ENCODE measurements around the gene UCP2.

UCP2 gene

GRCh38 chr11:74001822-74002286 lies 19.2 kb upstream of the UCP2 start:
- no peak overlapping the region for H3K4me3 ChIP-seq (ENCODE audit: low read length)
- no CpG with 5 or more reads among the region's 7 CpGs for WGBS (ENCODE audit: insufficient coverage, insufficient read length)

GRCh38 chr11:74000307-74001133 lies 17.9 kb upstream of the UCP2 start:
- H3K9me3 ChIP-seq (ENCODE audit: control insufficient read depth, insufficient read depth, low read length), result no peaks in the 10 kb centered on the region
- H3K27me3 ChIP-seq (ENCODE audit: control insufficient read depth, insufficient read depth, low read length), result no peaks in the 10 kb centered on the region
- no CpG with 5 or more reads among the region's 14 CpGs for WGBS (ENCODE audit: insufficient coverage, insufficient read length)
- H3K4me3 ChIP-seq (ENCODE audit: low read length), result no peak overlapping the region
- H3K36me3 ChIP-seq (ENCODE audit: control insufficient read depth, insufficient read depth, low read length), result no peaks in the 10 kb centered on the region
- no peak for DNase-seq (ENCODE audit: low read depth, low spot score)
- no peaks in the 10 kb centered on the region for H3K4me1 ChIP-seq (ENCODE audit: control insufficient read depth, insufficient read depth, low read length)
- H3K27ac ChIP-seq (ENCODE audit: low read length), result no peak overlapping the region

More at GRCh38 chr11:74001822-74002286, 19.2 kb upstream of the UCP2 start:
- no peaks in the 10 kb centered on the region for H3K9me3 ChIP-seq (ENCODE audit: control insufficient read depth, insufficient read depth, low read length)
- no peaks in the 10 kb centered on the region for H3K27me3 ChIP-seq (ENCODE audit: control insufficient read depth, insufficient read depth, low read length)
- no peak overlapping the region for H3K27ac ChIP-seq (ENCODE audit: low read length)
- H3K4me1 ChIP-seq (ENCODE audit: control insufficient read depth, insufficient read depth, low read length), result no peaks in the 10 kb centered on the region
- no peaks in the 10 kb centered on the region for H3K36me3 ChIP-seq (ENCODE audit: control insufficient read depth, insufficient read depth, low read length)
- no peak for DNase-seq (ENCODE audit: low read depth, low spot score)

GRCh38 chr11:73999581-74000306 lies 17.1 kb upstream of the UCP2 start:
- DNase-seq (ENCODE audit: low read depth, low spot score), result no peak
- Histone ChIP-seq H3K36me3 (ENCODE audit: control insufficient read depth, insufficient read depth, low read length) (no peaks in the 10 kb centered on the region), H3K4me3 (ENCODE audit: low read length) (no peak overlapping the region), H3K27me3 (ENCODE audit: control insufficient read depth, insufficient read depth, low read length) (no peaks in the 10 kb centered on the region), H3K4me1 (ENCODE audit: control insufficient read depth, insufficient read depth, low read length) (no peaks in the 10 kb centered on the region), H3K9me3 (ENCODE audit: control insufficient read depth, insufficient read depth, low read length) (no peaks in the 10 kb centered on the region), H3K27ac (ENCODE audit: low read length) (no peak overlapping the region)
- no CpG with 5 or more reads among the region's 8 CpGs for WGBS (ENCODE audit: insufficient coverage, insufficient read length)

GRCh38 chr11:73998846-73999575 lies 16.4 kb upstream of the UCP2 start:
- no CpG with 5 or more reads among the region's 13 CpGs for WGBS (ENCODE audit: insufficient coverage, insufficient read length)
- Histone ChIP-seq H3K27ac (ENCODE audit: low read length) (no peak overlapping the region), H3K27me3 (ENCODE audit: control insufficient read depth, insufficient read depth, low read length) (no peaks in the 10 kb centered on the region), H3K36me3 (ENCODE audit: control insufficient read depth, insufficient read depth, low read length) (no peaks in the 10 kb centered on the region), H3K4me3 (ENCODE audit: low read length) (no peak overlapping the region), H3K9me3 (ENCODE audit: control insufficient read depth, insufficient read depth, low read length) (no peaks in the 10 kb centered on the region), H3K4me1 (ENCODE audit: control insufficient read depth, insufficient read depth, low read length) (no peaks in the 10 kb centered on the region)
- no peak for DNase-seq (ENCODE audit: low read depth, low spot score)

GRCh38 chr11:73997120-73997770 lies 14.6 kb upstream of the UCP2 start:
- H3K4me1 ChIP-seq (ENCODE audit: control insufficient read depth, insufficient read depth, low read length), result no peaks in the 10 kb centered on the region
- WGBS (ENCODE audit: insufficient coverage, insufficient read length), result no CpG with 5 or more reads among the region's 6 CpGs
- no peaks in the 10 kb centered on the region for H3K36me3 ChIP-seq (ENCODE audit: control insufficient read depth, insufficient read depth, low read length)
- H3K27me3 ChIP-seq (ENCODE audit: control insufficient read depth, insufficient read depth, low read length), result no peaks in the 10 kb centered on the region
- H3K4me3 ChIP-seq (ENCODE audit: low read length), result no peak overlapping the region
- H3K27ac ChIP-seq (ENCODE audit: low read length), result no peak overlapping the region
- H3K9me3 ChIP-seq (ENCODE audit: control insufficient read depth, insufficient read depth, low read length), result no peaks in the 10 kb centered on the region
- no peak for DNase-seq (ENCODE audit: low read depth, low spot score)

GRCh38 chr11:73996161-73996747 lies 13.6 kb upstream of the UCP2 start:
- H3K27me3 ChIP-seq (ENCODE audit: control insufficient read depth, insufficient read depth, low read length), result no peaks in the 10 kb centered on the region
- H3K4me1 ChIP-seq (ENCODE audit: control insufficient read depth, insufficient read depth, low read length), result peaks cover under 1% of the 10 kb centered on the region; the same call in 1 of the 2 replicates
- H3K27ac ChIP-seq (ENCODE audit: low read length), result no peak overlapping the region
- no peak for DNase-seq (ENCODE audit: low read depth, low spot score)
- no peaks in the 10 kb centered on the region for H3K36me3 ChIP-seq (ENCODE audit: control insufficient read depth, insufficient read depth, low read length)
- WGBS (ENCODE audit: insufficient coverage, insufficient read length), result no CpG with 5 or more reads among the region's 4 CpGs
- H3K9me3 ChIP-seq (ENCODE audit: control insufficient read depth, insufficient read depth, low read length), result no peaks in the 10 kb centered on the region
- no peak overlapping the region for H3K4me3 ChIP-seq (ENCODE audit: low read length)

GRCh38 chr11:73995731-73996130 lies 13.1 kb upstream of the UCP2 start:
- no CpG with 5 or more reads among the region's 2 CpGs for WGBS (ENCODE audit: insufficient coverage, insufficient read length)
- Histone ChIP-seq H3K4me3 (ENCODE audit: low read length) (no peak overlapping the region), H3K27ac (ENCODE audit: low read length) (no peak overlapping the region), H3K4me1 (ENCODE audit: control insufficient read depth, insufficient read depth, low read length) (peaks cover 2% of the 10 kb centered on the region; the same call in 1 of the 2 replicates), H3K9me3 (ENCODE audit: control insufficient read depth, insufficient read depth, low read length) (no peaks in the 10 kb centered on the region), H3K27me3 (ENCODE audit: control insufficient read depth, insufficient read depth, low read length) (no peaks in the 10 kb centered on the region), H3K36me3 (ENCODE audit: control insufficient read depth, insufficient read depth, low read length) (no peaks in the 10 kb centered on the region)
- no peak for DNase-seq (ENCODE audit: low read depth, low spot score)

- no peaks in the 10 kb centered on the region for H3K9me3 ChIP-seq (ENCODE audit: control insufficient read depth, insufficient read depth, low read length)
Observed at GRCh38 chr11:73995247-73995646, 12.6 kb upstream of the UCP2 start.

GRCh38 chr11:73991471-73992006 lies 8.9 kb upstream of the UCP2 start:
- peaks cover 2% of the 10 kb centered on the region; the same call in 1 of the 2 replicates for H3K4me1 ChIP-seq (ENCODE audit: control insufficient read depth, insufficient read depth, low read length)
- no peaks in the 10 kb centered on the region for H3K36me3 ChIP-seq (ENCODE audit: control insufficient read depth, insufficient read depth, low read length)
- no peak overlapping the region for H3K27ac ChIP-seq (ENCODE audit: low read length)
- H3K4me3 ChIP-seq (ENCODE audit: low read length), result no peak overlapping the region
- WGBS (ENCODE audit: insufficient coverage, insufficient read length), result no CpG with 5 or more reads among the region's 6 CpGs
- no peak for DNase-seq (ENCODE audit: low read depth, low spot score)
- H3K27me3 ChIP-seq (ENCODE audit: control insufficient read depth, insufficient read depth, low read length), result no peaks in the 10 kb centered on the region
- H3K9me3 ChIP-seq (ENCODE audit: control insufficient read depth, insufficient read depth, low read length), result no peaks in the 10 kb centered on the region

More at GRCh38 chr11:73995247-73995646, 12.6 kb upstream of the UCP2 start:
- H3K4me3 ChIP-seq (ENCODE audit: low read length), result no peak overlapping the region
- no CpG with 5 or more reads among the region's 2 CpGs for WGBS (ENCODE audit: insufficient coverage, insufficient read length)
- no peaks in the 10 kb centered on the region for H3K36me3 ChIP-seq (ENCODE audit: control insufficient read depth, insufficient read depth, low read length)
- no peaks in the 10 kb centered on the region for H3K27me3 ChIP-seq (ENCODE audit: control insufficient read depth, insufficient read depth, low read length)
- no peak overlapping the region for H3K27ac ChIP-seq (ENCODE audit: low read length)
- peaks cover 2% of the 10 kb centered on the region; the same call in 1 of the 2 replicates for H3K4me1 ChIP-seq (ENCODE audit: control insufficient read depth, insufficient read depth, low read length)
- no peak for DNase-seq (ENCODE audit: low read depth, low spot score)
